ENCODE results near the gene ANKRD6. TPM values are rescaled to one million over a fixed set of nuclear protein-coding genes. Genes with fewer than 3 reads are reported as not detected.
A peak's percentile ranks its signal among the peaks of the same experiment; 100 is the strongest.

The ANKRD6 gene
- total RNA-seq, 1 experiment from 2014 or later, result 5.6 TPM

DNA sequence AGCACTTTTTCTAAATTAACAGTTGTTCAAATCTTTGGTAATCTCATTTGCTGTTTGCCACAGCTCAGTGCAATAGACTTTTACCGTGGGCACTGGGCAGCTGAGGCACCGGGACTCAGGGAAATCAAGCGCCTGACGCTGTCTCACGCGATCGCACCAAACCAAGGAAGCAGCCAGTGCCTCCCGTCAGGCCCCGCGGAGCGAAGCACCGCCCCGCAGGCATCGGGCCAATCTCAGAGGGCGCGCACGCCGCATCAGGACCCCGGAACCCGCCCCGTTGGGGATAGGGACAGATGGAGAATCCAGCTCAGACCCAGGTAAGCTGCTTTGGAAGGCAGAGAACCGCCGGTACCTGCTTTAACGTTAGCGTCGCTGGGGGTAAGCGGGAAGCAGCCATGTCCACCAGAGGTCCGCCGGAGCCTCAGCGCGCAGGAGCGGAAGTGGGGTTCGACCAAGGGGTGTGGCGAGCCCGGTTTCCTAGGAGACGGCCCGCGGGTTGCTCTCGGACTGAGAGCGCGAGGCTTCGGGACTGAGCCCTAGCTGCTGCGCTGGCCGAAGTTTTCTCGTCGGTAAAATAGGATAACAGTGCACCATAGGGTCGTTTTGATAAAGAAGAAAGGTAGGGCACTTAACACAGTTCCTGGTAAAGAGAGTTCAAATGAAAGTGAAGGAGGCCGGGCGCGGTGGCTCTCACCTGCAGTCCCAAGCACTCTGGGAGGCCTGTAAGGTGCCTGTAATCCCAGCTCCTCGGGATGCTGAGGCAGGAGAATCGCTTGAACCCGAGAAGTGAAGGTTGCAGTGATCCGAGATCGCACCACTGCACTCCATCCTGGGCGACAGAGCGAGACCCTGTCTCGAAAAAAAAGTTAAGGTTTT lies 205.6 kb downstream of the ANKRD6 start, which contains the start of gene LYRM2:
LYRM2 (minus strand) TSS at position 428 of the 876 bp plus-strand sequence; CDS start at position 397, 31 bp downstream.
- H3K4me3 Mint-ChIP-seq, result peak within 1 kb of the TSS; percentile 79 to 93
- peaks cover 20 to 49% (median 36%) of the 10 kb centered on the region in 3 experiments for H3K36me3 Mint-ChIP-seq (ENCODE audit: insufficient read depth in 1 of 3, low read depth in 3 of 3)
- no peaks in the 10 kb centered on the region for H3K27me3 ChIP-seq (ENCODE audit: insufficient read depth, low read length)
- H3K4ac ChIP-seq (ENCODE audit: low read depth, low read length), result no peak within 1 kb of the TSS
- WGBS (ENCODE audit: extremely low coverage, insufficient read length, low lambda C conversion rate), result no CpG with 5 or more reads among the region's 58 CpGs
- H4K91ac ChIP-seq (ENCODE audit: insufficient read length, low read depth, low read length), result no peak within 1 kb of the TSS
- peak within 1 kb of the TSS; percentile 64 for H3K9ac ChIP-seq (ENCODE audit: extremely low read depth, insufficient read length, low read length)
- no peaks in the 10 kb centered on the region; a peak in 1 of 5 replicates for H3K9me3 Mint-ChIP-seq
- H3K18ac ChIP-seq (ENCODE audit: insufficient read length, low read depth, low read length), result peak within 1 kb of the TSS; percentile 73
- H3K9me3 ChIP-seq (ENCODE audit: control insufficient read depth, low read depth, low read length), result no peaks in the 10 kb centered on the region
- no peaks in the 10 kb centered on the region for H3K79me1 ChIP-seq (ENCODE audit: insufficient read depth, low read depth, low read length, poor library complexity, severe bottlenecking)
- no peak within 1 kb of the TSS for H4K5ac ChIP-seq (ENCODE audit: insufficient read length, low read depth, low read length)
- TF ChIP-seq, protein P1, sequence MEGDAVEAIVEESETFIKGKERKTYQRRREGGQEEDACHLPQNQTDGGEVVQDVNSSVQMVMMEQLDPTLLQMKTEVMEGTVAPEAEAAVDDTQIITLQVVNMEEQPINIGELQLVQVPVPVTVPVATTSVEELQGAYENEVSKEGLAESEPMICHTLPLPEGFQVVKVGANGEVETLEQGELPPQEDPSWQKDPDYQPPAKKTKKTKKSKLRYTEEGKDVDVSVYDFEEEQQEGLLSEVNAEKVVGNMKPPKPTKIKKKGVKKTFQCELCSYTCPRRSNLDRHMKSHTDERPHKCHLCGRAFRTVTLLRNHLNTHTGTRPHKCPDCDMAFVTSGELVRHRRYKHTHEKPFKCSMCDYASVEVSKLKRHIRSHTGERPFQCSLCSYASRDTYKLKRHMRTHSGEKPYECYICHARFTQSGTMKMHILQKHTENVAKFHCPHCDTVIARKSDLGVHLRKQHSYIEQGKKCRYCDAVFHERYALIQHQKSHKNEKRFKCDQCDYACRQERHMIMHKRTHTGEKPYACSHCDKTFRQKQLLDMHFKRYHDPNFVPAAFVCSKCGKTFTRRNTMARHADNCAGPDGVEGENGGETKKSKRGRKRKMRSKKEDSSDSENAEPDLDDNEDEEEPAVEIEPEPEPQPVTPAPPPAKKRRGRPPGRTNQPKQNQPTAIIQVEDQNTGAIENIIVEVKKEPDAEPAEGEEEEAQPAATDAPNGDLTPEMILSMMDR (conservative IDR thresholded peaks at IDR 0.05), result no peak
- peak within 1 kb of the TSS; percentile 82 for H3K4me2 ChIP-seq (ENCODE audit: insufficient read depth, insufficient read length, low read length)
- peak; percentile 94 for DNase-seq
- no peak within 1 kb of the TSS for H3T11ph ChIP-seq (ENCODE audit: low read length)
- no peak within 1 kb of the TSS for H2BK5ac ChIP-seq (ENCODE audit: insufficient read length, low read length)
- H3K14ac ChIP-seq (ENCODE audit: insufficient read depth, low read length), result peak within 1 kb of the TSS; percentile 76; the same call in 1 of the 2 replicates
- no peaks in the 10 kb centered on the region for H3K23me2 ChIP-seq (ENCODE audit: insufficient read length, low read depth, low read length, poor library complexity, severe bottlenecking)
- no peak within 1 kb of the TSS for H2BK12ac ChIP-seq (ENCODE audit: insufficient read length, low read depth, low read length)
- H2BK15ac ChIP-seq (ENCODE audit: low read depth, low read length), result no peak within 1 kb of the TSS
- no peaks in the 10 kb centered on the region for H3K27me3 Mint-ChIP-seq (ENCODE audit: low read depth)
- H3K4me1 Mint-ChIP-seq, result peaks cover 14% of the 10 kb centered on the region in 2 experiments
- no peak within 1 kb of the TSS for H2AK5ac ChIP-seq (ENCODE audit: insufficient read length, low read length)
- H4K8ac ChIP-seq (replicated peaks; ENCODE audit: insufficient read length, low read depth, low read length), result no peak within 1 kb of the TSS
- H2BK20ac ChIP-seq (ENCODE audit: low read depth, low read length, poor library complexity, severe bottlenecking), result no peak within 1 kb of the TSS
- no peaks in the 10 kb centered on the region for H3K79me2 ChIP-seq (ENCODE audit: insufficient read depth, low read length)
- H2BK120ac ChIP-seq (ENCODE audit: low read depth, low read length, poor library complexity, severe bottlenecking), result no peak within 1 kb of the TSS
- H2AFZ ChIP-seq (ENCODE audit: low read length), result no peak within 1 kb of the TSS
- H4K20me1 ChIP-seq (ENCODE audit: control insufficient read depth, insufficient read depth, insufficient read length), result no peaks in the 10 kb centered on the region
- H3K23ac ChIP-seq (ENCODE audit: insufficient read length, low read depth, low read length), result no peak within 1 kb of the TSS
- peak within 1 kb of the TSS; percentile 81 to 99 (median 87) for H3K27ac Mint-ChIP-seq
- no peak within 1 kb of the TSS for H3K56ac ChIP-seq (ENCODE audit: insufficient read length, low read depth, low read length)
- H3K27ac ChIP-seq (ENCODE audit: insufficient read length, low read depth, low read length), result peak within 1 kb of the TSS; percentile 40
- no peaks in the 10 kb centered on the region for H3K4me1 ChIP-seq (ENCODE audit: insufficient read depth, low read length)
